Activated CD8-positive, alpha-beta memory T cell treated with anti-CD3 and anti-CD28 coated beads, Interleukin-2, amount 50 U/mL, for 1 hour (primary cell): Measurements from ENCODE around the gene BCHE.

Experiments used
- DNase-seq: peaks from one replicate; pipeline ENCODE4 v3.0.0-alpha.2; 2020; ENCODE audit errors: extremely low read depth

Gene BCHE

GRCh38 chr3:165837058-165837525 is at the start of gene BCHE:
Gene BCHE, minus strand, starts transcription at chr3:165837423. Its CDS starts 6,390 bp downstream, at chr3:165831033.
- DNase-seq, result no peak

- DNase-seq, result no peak
These were observed 48.5 kb upstream of the BCHE start for GRCh38 chr3:165885558-165886270.

- no peak for DNase-seq
These were observed 47.3 kb upstream of the BCHE start for GRCh38 chr3:165884518-165884917.

GRCh38 chr3:165883863-165884478 is 46.7 kb upstream of the BCHE start:
- no peak for DNase-seq

DNA sequence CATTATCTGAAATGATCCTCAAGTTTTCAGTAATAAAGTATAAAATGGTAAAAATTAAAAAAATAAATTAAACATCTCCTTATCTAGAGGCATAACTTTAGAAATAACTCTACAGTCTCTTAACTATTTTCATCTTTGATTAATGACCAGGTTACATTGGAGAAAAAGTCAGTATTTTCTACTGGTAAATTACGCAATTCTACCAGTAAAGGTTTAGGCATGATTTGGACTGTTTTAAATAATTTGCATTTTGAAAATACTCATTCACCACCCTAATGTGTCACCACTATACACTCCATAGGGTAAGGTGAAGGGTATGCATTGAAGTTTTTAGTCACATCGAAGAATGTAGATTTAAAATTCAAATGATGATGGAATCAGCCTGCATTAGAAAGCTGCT is 45.9 kb upstream of the BCHE start:
- no peak for DNase-seq

DNA sequence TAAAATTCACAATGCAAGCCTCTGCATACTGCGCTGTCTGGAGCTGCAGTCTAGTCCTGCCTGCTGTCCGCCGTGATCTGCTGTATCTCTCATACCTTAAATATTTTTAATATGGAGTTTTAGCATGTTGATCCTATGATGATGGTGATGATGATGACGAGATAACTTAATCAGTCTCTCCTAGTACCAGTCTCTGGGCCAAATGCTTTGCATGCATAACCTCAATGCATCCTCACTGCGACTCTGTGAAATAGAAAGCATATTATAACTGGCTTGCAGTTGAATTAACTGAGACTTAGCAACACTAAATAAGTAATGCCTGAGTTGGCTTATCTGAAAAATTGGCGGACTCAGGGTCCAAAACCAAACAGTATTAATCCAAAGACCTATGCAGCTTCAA is 38.4 kb upstream of the BCHE start:
- no peak for DNase-seq

DNA sequence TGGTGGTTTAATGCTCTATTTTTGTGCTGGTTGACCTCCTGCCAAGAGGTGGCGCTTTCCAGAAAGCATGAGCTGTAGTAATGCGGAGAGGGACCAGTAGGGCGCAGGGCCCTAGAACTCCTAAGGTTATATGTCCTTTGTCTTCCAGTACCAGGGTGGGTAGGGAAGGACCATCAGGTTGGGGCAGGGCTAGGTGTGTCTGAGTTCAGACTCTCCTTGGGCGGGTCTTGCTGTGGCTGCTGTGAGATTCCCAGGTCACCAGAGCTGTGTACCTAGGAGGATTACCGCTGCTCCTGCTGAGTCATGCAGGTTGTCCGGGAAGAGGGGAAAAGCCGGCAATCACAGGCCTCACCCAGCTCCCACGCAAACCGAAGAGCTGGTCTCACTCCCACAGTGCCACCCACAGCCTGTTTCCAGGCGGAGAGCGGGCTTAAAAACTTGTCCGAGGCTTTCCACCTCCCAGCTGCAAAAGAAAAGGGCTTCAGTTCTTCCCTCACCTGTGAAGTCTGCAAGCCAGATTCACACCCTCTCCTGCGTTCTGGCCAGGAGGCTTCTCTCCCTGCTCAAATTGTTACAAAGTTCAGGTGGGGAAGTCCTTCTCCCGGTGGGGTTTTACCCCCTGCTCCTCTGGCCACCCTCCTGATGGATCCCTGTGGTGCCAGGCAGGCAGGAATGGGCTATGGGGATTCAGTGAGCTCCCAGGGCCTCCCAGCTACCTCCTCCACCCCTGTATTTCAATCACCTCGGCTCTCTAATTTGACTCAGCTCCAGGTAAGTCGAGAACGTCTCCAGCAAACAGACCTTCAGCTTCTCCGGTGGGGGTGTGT is 37.7 kb upstream of the BCHE start:
- DNase-seq, result no peak

GRCh38 chr3:165868088-165868487 is 30.9 kb upstream of the BCHE start:
- no peak for DNase-seq

DNA sequence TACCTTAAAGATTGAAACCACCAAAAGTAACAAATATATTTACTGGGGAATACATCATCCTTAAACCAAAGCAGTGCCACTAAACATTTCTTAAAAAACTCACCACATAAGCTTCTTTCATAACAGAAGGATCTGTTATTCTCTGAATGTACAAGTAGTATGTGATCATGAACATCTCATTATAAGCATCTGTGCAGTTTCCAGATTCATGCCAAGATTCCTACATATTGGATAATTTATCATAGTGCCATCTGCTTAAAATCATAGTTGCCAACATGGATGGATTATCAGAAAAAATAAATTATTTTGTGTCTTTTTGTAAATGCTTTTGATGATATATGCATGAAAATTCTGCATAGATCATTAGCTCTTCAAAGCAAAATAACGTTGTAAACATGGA is 21.8 kb upstream of the BCHE start:
- DNase-seq, result no peak

- no peak for DNase-seq
These were observed 18.4 kb upstream of the BCHE start for GRCh38 chr3:165855581-165855980.

GRCh38 chr3:165854696-165855095 is 17.5 kb upstream of the BCHE start:
- DNase-seq, result no peak

DNA sequence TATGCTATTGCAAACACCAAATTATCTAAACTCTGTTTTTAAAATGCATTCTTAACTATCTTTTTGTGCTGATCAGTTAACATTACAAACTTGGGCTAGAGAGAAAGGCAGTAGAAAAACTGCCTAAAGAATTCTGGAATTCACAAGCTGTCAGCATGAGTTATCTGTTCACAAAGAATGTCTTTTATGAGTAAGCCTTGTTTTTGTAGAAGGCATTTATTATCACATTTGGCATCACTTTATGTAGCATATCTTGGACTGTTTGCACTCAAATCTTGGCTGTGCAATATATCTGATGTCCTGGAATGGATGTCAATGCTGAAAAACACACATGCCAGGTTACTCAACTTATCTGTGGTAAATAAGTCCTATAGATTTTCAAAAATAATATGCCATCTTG is 15.5 kb upstream of the BCHE start:
- DNase-seq, result no peak

GRCh38 chr3:165852191-165852590 is 15.0 kb upstream of the BCHE start:
- no peak for DNase-seq

GRCh38 chr3:165846056-165846455 is 8.8 kb upstream of the BCHE start:
- DNase-seq, result no peak

GRCh38 chr3:165839296-165840076 is 2.3 kb upstream of the BCHE start:
- DNase-seq, result no peak

DNA sequence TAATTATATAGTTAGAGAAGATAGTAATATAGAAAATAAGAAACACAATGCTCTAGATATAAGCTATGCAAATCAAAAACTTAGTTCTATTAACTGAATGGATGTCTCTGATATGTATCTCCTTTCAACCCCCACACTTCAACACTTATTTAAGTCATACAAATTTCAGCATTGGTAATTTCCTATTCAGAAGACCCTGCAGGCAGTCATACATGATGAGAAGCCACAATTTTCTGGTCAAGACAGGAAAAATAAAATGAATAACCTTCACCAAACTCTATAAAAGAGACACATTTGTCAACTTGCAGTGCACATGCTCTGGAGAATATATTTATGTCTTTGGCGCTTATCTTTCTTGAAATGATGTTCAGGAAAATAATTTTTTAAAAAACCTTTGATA is 578 bp upstream of the BCHE start:
- DNase-seq, result no peak

- DNase-seq, result no peak
These were observed 1.8 kb downstream of the BCHE start for GRCh38 chr3:165835431-165835830.

- DNase-seq, result no peak
These were observed 6.5 kb downstream of the BCHE start for GRCh38 chr3:165830746-165831145.

DNA sequence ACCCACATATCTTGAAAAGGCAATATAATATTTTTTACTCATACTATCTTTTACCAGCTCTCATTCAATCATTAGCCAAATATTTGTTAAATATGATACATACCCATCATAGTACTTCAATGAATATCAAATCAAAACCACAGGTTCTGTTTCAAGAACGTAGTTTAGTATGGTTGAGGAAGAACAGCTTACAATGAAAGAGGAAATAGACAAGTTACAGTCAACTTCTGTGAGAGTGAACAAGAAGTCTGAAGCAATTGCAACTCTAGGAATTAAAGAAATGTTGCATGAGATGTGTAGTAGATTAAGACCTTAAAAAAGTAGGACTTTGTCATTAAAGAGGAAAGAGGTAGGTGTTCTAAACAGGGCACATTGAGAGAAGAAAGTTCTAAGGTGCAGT is 9.3 kb downstream of the BCHE start:
- DNase-seq, result no peak

- no peak for DNase-seq
These were observed 10.0 kb downstream of the BCHE start for GRCh38 chr3:165827233-165827632.

GRCh38 chr3:165820671-165821123 is 16.5 kb downstream of the BCHE start:
- no peak for DNase-seq
